ENCODE data around the gene SLC25A10.

- TF ChIP-seq POLR2A (IDR thresholded peaks at IDR 0.05; ENCODE audit: low read depth, low read length) (no peak), POLR2AphosphoS5 (IDR thresholded peaks at IDR 0.05; ENCODE audit: low read depth, low read length) (no peak), TAF1 (IDR thresholded peaks at IDR 0.05; ENCODE audit: low read depth, low read length) (no peak)
Observed at GRCh38 chr17:81690549-81690948, 21.5 kb upstream of the SLC25A10 start.

Measured in GM12891 (cell line).